ENCODE data around the gene PTPRN2. TPM values are rescaled to one million over a fixed set of nuclear protein-coding genes. Genes with fewer than 3 reads are reported as not detected.

Gene PTPRN2
- total RNA-seq, 1 donor from 2014 or later = 15.4 TPM

- Mint-ChIP-seq H3K27ac (no peak overlapping the region), H3K27me3 (peaks cover 17% of the 10 kb centered on the region), H3K4me3 (no peak overlapping the region), H3K4me1 (ENCODE audit: unreplicated experiment) (no peaks in the 10 kb centered on the region), H3K9me3 (no peaks in the 10 kb centered on the region), H3K36me3 (no peaks in the 10 kb centered on the region)
- DNase-seq (ENCODE audit: extremely low spot score, unreplicated experiment) = no peak
- no peak for TF ChIP-seq CTCF (conservative IDR thresholded peaks at IDR 0.05)
Observed at GRCh38 chr7:158572000-158572828, 15.4 kb downstream of the PTPRN2 start.

- no peaks in the 10 kb centered on the region for H3K4me1 Mint-ChIP-seq (ENCODE audit: unreplicated experiment)
- H3K27ac Mint-ChIP-seq = no peak overlapping the region
- no peak overlapping the region for H3K4me3 Mint-ChIP-seq
- no peak for DNase-seq (ENCODE audit: extremely low spot score, unreplicated experiment)
- no peaks in the 10 kb centered on the region for H3K36me3 Mint-ChIP-seq
- TF ChIP-seq CTCF (conservative IDR thresholded peaks at IDR 0.05) = no peak
- peaks cover 19% of the 10 kb centered on the region for H3K27me3 Mint-ChIP-seq
- H3K9me3 Mint-ChIP-seq = no peaks in the 10 kb centered on the region
Observed at GRCh38 chr7:158570449-158571170, 17.0 kb downstream of the PTPRN2 start.

- no peak for TF ChIP-seq CTCF (conservative IDR thresholded peaks at IDR 0.05)
- H3K27ac Mint-ChIP-seq = no peak overlapping the region
- no peak overlapping the region for H3K4me3 Mint-ChIP-seq
- no peaks in the 10 kb centered on the region for H3K36me3 Mint-ChIP-seq
- H3K27me3 Mint-ChIP-seq = peaks cover 19% of the 10 kb centered on the region
- no peak for DNase-seq (ENCODE audit: extremely low spot score, unreplicated experiment)
- no peaks in the 10 kb centered on the region for H3K4me1 Mint-ChIP-seq (ENCODE audit: unreplicated experiment)
- H3K9me3 Mint-ChIP-seq = no peaks in the 10 kb centered on the region
Observed at GRCh38 chr7:158569858-158570323, 17.7 kb downstream of the PTPRN2 start.

GRCh38 chr7:158568974-158569857 is 18.4 kb downstream of the PTPRN2 start:
- no peak for TF ChIP-seq CTCF (conservative IDR thresholded peaks at IDR 0.05)
- H3K4me3 Mint-ChIP-seq = no peak overlapping the region
- H3K27me3 Mint-ChIP-seq = peaks cover 22% of the 10 kb centered on the region
- no peak for DNase-seq (ENCODE audit: extremely low spot score, unreplicated experiment)
- no peaks in the 10 kb centered on the region for H3K36me3 Mint-ChIP-seq
- H3K27ac Mint-ChIP-seq = no peak overlapping the region
- no peaks in the 10 kb centered on the region for H3K4me1 Mint-ChIP-seq (ENCODE audit: unreplicated experiment)
- no peaks in the 10 kb centered on the region for H3K9me3 Mint-ChIP-seq

- DNase-seq (ENCODE audit: extremely low spot score, unreplicated experiment) = no peak
- TF ChIP-seq CTCF (conservative IDR thresholded peaks at IDR 0.05) = no peak
- Mint-ChIP-seq H3K27me3 (peaks cover 21% of the 10 kb centered on the region), H3K4me3 (no peak overlapping the region), H3K9me3 (no peaks in the 10 kb centered on the region), H3K36me3 (no peaks in the 10 kb centered on the region), H3K4me1 (ENCODE audit: unreplicated experiment) (no peaks in the 10 kb centered on the region), H3K27ac (no peak overlapping the region)
Observed at GRCh38 chr7:158567153-158567603, 20.4 kb downstream of the PTPRN2 start.

Data from type B pancreatic cell (in vitro differentiated cells).